Thoracic aorta (tissue), 2 donors: ENCODE results near the gene C9orf78. TPM values are rescaled to one million over a fixed set of nuclear protein-coding genes. Genes with fewer than 3 reads are reported as not detected.
"Not testable (repeated sequence)": the region's sequence is repeated elsewhere in the genome, so short reads cannot be mapped to it uniquely, and the experiment has no call there.

Experiments used
- ATAC-seq: fragments of 150-250 bp; one replicate; pipeline ENCODE4 v1.8.0; 2017; ENCODE audit warnings: low read depth; ENCODE audit not compliant: insufficient number of reproducible peaks, low FRiP score
- DNase-seq: peaks from one replicate; pipeline ENCODE4 v3.0.0-alpha.2; 2020; ENCODE audit warnings: low spot score
- H3K27ac ChIP-seq, 2 donors: fragments of 200-600 bp; sonication (generic); 1 replicate in 1 of 2; 2 replicates in 1 of 2; pipeline ENCODE4 v1.5.1; 2016; ENCODE audit warnings: mild to moderate bottlenecking in 2 of 2, moderate library complexity in 2 of 2
- H3K27me3 ChIP-seq: fragments of 200-600 bp; sonication (generic); replicated peaks from 2 replicates; pipeline ENCODE4 v1.6.0; 2016; ENCODE audit warnings: mild to moderate bottlenecking; ENCODE audit not compliant: insufficient read depth
- H3K36me3 ChIP-seq: fragments of 200-600 bp; sonication (generic); one replicate; pipeline ENCODE4 v1.5.1; 2016
- H3K4me1 ChIP-seq, 2 donors: fragments of 200-600 bp; sonication (generic); 1 replicate in 1 of 2; 2 replicates in 1 of 2; pipeline versions ENCODE4 v1.5.1 to v1.6.0; 2016; ENCODE audit warnings: low read depth in 2 of 2, mild to moderate bottlenecking in 1 of 2; ENCODE audit not compliant: control insufficient read depth in 1 of 2
- H3K4me3 ChIP-seq: fragments of 200-600 bp; sonication (generic); 2 replicates; pipeline ENCODE4 v1.5.1; 2016; ENCODE audit warnings: mild to moderate bottlenecking
- H3K9me3 ChIP-seq: fragments of 200-600 bp; sonication (generic); 2 replicates; pipeline ENCODE4 v1.5.1; 2016
- CTCF ChIP-seq: fragments of 200-600 bp; sonication (generic); IDR thresholded peaks from one replicate; pipeline ENCODE4 v1.5.1; 2019; ENCODE audit warnings: antibody characterized with exemption
- total RNA-seq, 2 donors: library from RNA; depleted of rRNA; stranded (reverse); fragments of >200 nt; gene quantifications; one replicate each; pipeline versions ENCODE4 v1.1.0 to v1.2.3, GENCODE V29; 2016

Gene C9orf78
- total RNA-seq, 2 donors from 2014 or later, result 47.8 to 140 TPM

- H3K4me3 ChIP-seq, result no peak overlapping the region
- no peak overlapping the region for H3K27ac ChIP-seq
- DNase-seq (no peak), ATAC-seq (no peak)
- H3K27me3 ChIP-seq, result peaks cover 5% of the 10 kb centered on the region
- no peaks in the 10 kb centered on the region for H3K4me1 ChIP-seq
- TF ChIP-seq CTCF, result no peak
- no peaks in the 10 kb centered on the region for H3K36me3 ChIP-seq
- no peaks in the 10 kb centered on the region for H3K9me3 ChIP-seq
Measured at GRCh38 chr9:129794549-129794948, 40.5 kb downstream of the C9orf78 start.

- H3K9me3 ChIP-seq, result no peaks in the 10 kb centered on the region
- H3K4me1 ChIP-seq, result no peaks in the 10 kb centered on the region
- no peaks in the 10 kb centered on the region for H3K36me3 ChIP-seq
- no peak for TF ChIP-seq CTCF
- ATAC-seq (no peak), DNase-seq (no peak)
- H3K4me3 ChIP-seq, result no peak overlapping the region
- no peak overlapping the region for H3K27ac ChIP-seq
- no peaks in the 10 kb centered on the region for H3K27me3 ChIP-seq
Measured at GRCh38 chr9:129786481-129786880, 48.6 kb downstream of the C9orf78 start.

GRCh38 chr9:129785866-129786265 lies 49.2 kb downstream of the C9orf78 start:
- DNase-seq, result no peak
- Histone ChIP-seq H3K36me3 (no peaks in the 10 kb centered on the region), H3K4me1 (no peaks in the 10 kb centered on the region), H3K27me3 (no peaks in the 10 kb centered on the region), H3K4me3 (no peak overlapping the region), H3K27ac (no peak overlapping the region), H3K9me3 (no peaks in the 10 kb centered on the region)
- ATAC-seq, result no peak
- TF ChIP-seq CTCF, result no peak

- H3K36me3 ChIP-seq, H3K27ac ChIP-seq, H3K9me3 ChIP-seq, H3K27me3 ChIP-seq, H3K4me1 ChIP-seq, H3K4me3 ChIP-seq, DNase-seq, ATAC-seq: not testable (repeated sequence)
Measured at GRCh38 chr9:129784970-129785369, 50.1 kb downstream of the C9orf78 start.

GRCh38 chr9:129783516-129784361 lies 51.3 kb downstream of the C9orf78 start:
- no peaks in the 10 kb centered on the region for H3K9me3 ChIP-seq
- DNase-seq, result no peak
- no peak overlapping the region for H3K4me3 ChIP-seq
- H3K27me3 ChIP-seq, result no peaks in the 10 kb centered on the region
- no peaks in the 10 kb centered on the region for H3K4me1 ChIP-seq
- peak; percentile 91 for TF ChIP-seq CTCF
- ATAC-seq, result peak; percentile 80
- no peaks in the 10 kb centered on the region for H3K36me3 ChIP-seq
- H3K27ac ChIP-seq, result no peak overlapping the region
